ENCODE results near the gene SLC25A2.
"Not testable (repeated sequence)": the region's sequence is repeated elsewhere in the genome, so short reads cannot be mapped to it uniquely, and the experiment has no call there.

The SLC25A2 gene

DNA sequence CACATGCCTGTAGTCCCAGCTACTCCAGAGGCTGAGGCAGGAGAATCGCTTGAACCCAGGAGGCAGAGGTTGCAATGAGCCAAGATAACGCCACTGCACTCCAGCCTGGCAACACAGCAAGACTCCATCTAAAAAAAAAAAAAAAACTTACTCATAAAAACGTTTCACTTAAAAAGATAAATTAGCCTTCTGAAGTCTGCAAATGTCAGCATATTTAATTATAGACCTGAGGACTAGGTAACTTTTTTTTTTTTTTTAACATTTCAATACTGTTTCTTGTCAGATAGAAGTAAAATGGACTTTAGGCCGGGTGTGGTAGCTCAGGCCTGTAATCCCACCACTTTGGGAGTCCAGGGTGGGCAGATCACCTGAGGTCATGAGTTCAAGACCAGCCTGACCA lies 13.1 kb upstream of the SLC25A2 start:
- H3K9ac ChIP-seq (ENCODE audit: low read depth in 1 of 2, low read length in 2 of 2); H3K27me3 ChIP-seq (ENCODE audit: control insufficient read depth in 2 of 2, insufficient read depth in 2 of 2, low read length in 2 of 2); H3K4me3 ChIP-seq (ENCODE audit: low read length in 2 of 2); H3K27ac ChIP-seq (ENCODE audit: low read depth in 2 of 2, low read length in 2 of 2); H3K4me1 ChIP-seq (ENCODE audit: control insufficient read depth in 2 of 2, insufficient read depth in 2 of 2, low read length in 2 of 2): not testable (repeated sequence)
- Histone ChIP-seq H3K36me3 (ENCODE audit: control insufficient read depth in 2 of 2, insufficient read depth in 2 of 2, low read length in 2 of 2) (peaks cover 19 to 31% of the 10 kb centered on the region in 2 donors), H3K9me3 (ENCODE audit: control insufficient read depth in 2 of 2, low read length in 2 of 2) (peaks cover 50 to 57% of the 10 kb centered on the region in 2 donors)

DNA sequence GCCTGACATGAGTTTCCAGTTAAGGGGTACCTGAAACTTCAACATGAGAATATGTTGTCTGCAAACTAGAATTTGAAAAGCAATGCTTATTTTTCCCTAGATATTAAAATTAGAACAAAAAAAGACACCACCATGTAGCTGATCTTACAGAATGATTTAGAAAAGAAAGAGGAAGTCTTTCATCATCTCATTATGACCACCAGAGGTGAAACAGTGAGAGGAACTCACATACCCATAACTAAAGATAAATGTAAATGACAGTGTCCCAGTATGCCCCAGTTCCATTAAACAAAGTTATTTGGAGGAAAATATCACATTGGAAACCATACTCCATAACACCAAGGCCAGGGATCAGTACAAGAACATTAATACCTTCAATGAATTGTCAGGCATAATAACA lies 9.9 kb upstream of the SLC25A2 start:
- H3K9me3 ChIP-seq (ENCODE audit: control insufficient read depth in 2 of 2, low read length in 2 of 2) = peaks cover 45 to 50% of the 10 kb centered on the region in 2 donors
- H3K36me3 ChIP-seq (ENCODE audit: control insufficient read depth in 2 of 2, insufficient read depth in 2 of 2, low read length in 2 of 2) = peaks cover 12 to 22% of the 10 kb centered on the region in 2 donors
- H3K27me3 ChIP-seq (ENCODE audit: control insufficient read depth in 2 of 2, insufficient read depth in 2 of 2, low read length in 2 of 2) = no peaks in the 10 kb centered on the region
- H3K9ac ChIP-seq (ENCODE audit: low read depth in 1 of 2, low read length in 2 of 2) = no peak overlapping the region
- H3K4me1 ChIP-seq (ENCODE audit: control insufficient read depth in 2 of 2, insufficient read depth in 2 of 2, low read length in 2 of 2) = no peaks in the 10 kb centered on the region
- H3K27ac ChIP-seq (ENCODE audit: low read depth in 2 of 2, low read length in 2 of 2) = no peak overlapping the region
- H3K4me3 ChIP-seq (ENCODE audit: low read length in 2 of 2) = no peak overlapping the region

GRCh38 chr5:141306630-141307029 lies 2.8 kb upstream of the SLC25A2 start:
- Histone ChIP-seq H3K4me1 (ENCODE audit: control insufficient read depth in 2 of 2, insufficient read depth in 2 of 2, low read length in 2 of 2) (no peaks in the 10 kb centered on the region), H3K27me3 (ENCODE audit: control insufficient read depth in 2 of 2, insufficient read depth in 2 of 2, low read length in 2 of 2) (no peaks in the 10 kb centered on the region), H3K4me3 (ENCODE audit: low read length in 2 of 2) (no peak overlapping the region), H3K9me3 (ENCODE audit: control insufficient read depth in 2 of 2, low read length in 2 of 2) (peaks cover 35 to 42% of the 10 kb centered on the region in 2 donors), H3K9ac (ENCODE audit: low read depth in 1 of 2, low read length in 2 of 2) (no peak overlapping the region), H3K36me3 (ENCODE audit: control insufficient read depth in 2 of 2, insufficient read depth in 2 of 2, low read length in 2 of 2) (peaks cover 1 to 5% of the 10 kb centered on the region in 2 donors), H3K27ac (ENCODE audit: low read depth in 2 of 2, low read length in 2 of 2) (no peak overlapping the region)

GRCh38 chr5:141298376-141298775 lies 5.5 kb downstream of the SLC25A2 start:
- no peak overlapping the region for H3K9ac ChIP-seq (ENCODE audit: low read depth in 1 of 2, low read length in 2 of 2)
- peaks cover 2 to 4% of the 10 kb centered on the region in 2 donors for H3K36me3 ChIP-seq (ENCODE audit: control insufficient read depth in 2 of 2, insufficient read depth in 2 of 2, low read length in 2 of 2)
- no peak overlapping the region for H3K27ac ChIP-seq (ENCODE audit: low read depth in 2 of 2, low read length in 2 of 2)
- peaks cover 39 to 43% of the 10 kb centered on the region in 2 donors for H3K9me3 ChIP-seq (ENCODE audit: control insufficient read depth in 2 of 2, low read length in 2 of 2)
- no peak overlapping the region for H3K4me3 ChIP-seq (ENCODE audit: low read length in 2 of 2)
- H3K27me3 ChIP-seq (ENCODE audit: control insufficient read depth in 2 of 2, insufficient read depth in 2 of 2, low read length in 2 of 2) = no peaks in the 10 kb centered on the region
- no peaks in the 10 kb centered on the region for H3K4me1 ChIP-seq (ENCODE audit: control insufficient read depth in 2 of 2, insufficient read depth in 2 of 2, low read length in 2 of 2)

GRCh38 chr5:141272906-141273305 lies 30.9 kb downstream of the SLC25A2 start:
- Histone ChIP-seq H3K27me3 (ENCODE audit: control insufficient read depth in 2 of 2, insufficient read depth in 2 of 2, low read length in 2 of 2) (no peaks in the 10 kb centered on the region), H3K27ac (ENCODE audit: low read depth in 2 of 2, low read length in 2 of 2) (no peak overlapping the region), H3K9me3 (ENCODE audit: control insufficient read depth in 2 of 2, low read length in 2 of 2) (peaks cover 32 to 51% of the 10 kb centered on the region in 2 donors), H3K4me3 (ENCODE audit: low read length in 2 of 2) (no peak overlapping the region), H3K4me1 (ENCODE audit: control insufficient read depth in 2 of 2, insufficient read depth in 2 of 2, low read length in 2 of 2) (no peaks in the 10 kb centered on the region), H3K36me3 (ENCODE audit: control insufficient read depth in 2 of 2, insufficient read depth in 2 of 2, low read length in 2 of 2) (no peaks in the 10 kb centered on the region), H3K9ac (ENCODE audit: low read depth in 1 of 2, low read length in 2 of 2) (no peak overlapping the region)

GRCh38 chr5:141269195-141269594 lies 34.7 kb downstream of the SLC25A2 start:
- Histone ChIP-seq H3K9ac (ENCODE audit: low read depth in 1 of 2, low read length in 2 of 2) (no peak overlapping the region), H3K4me3 (ENCODE audit: low read length in 2 of 2) (no peak overlapping the region), H3K4me1 (ENCODE audit: control insufficient read depth in 2 of 2, insufficient read depth in 2 of 2, low read length in 2 of 2) (no peaks in the 10 kb centered on the region), H3K27me3 (ENCODE audit: control insufficient read depth in 2 of 2, insufficient read depth in 2 of 2, low read length in 2 of 2) (no peaks in the 10 kb centered on the region), H3K9me3 (ENCODE audit: control insufficient read depth in 2 of 2, low read length in 2 of 2) (peaks cover 37 to 63% of the 10 kb centered on the region in 2 donors), H3K36me3 (ENCODE audit: control insufficient read depth in 2 of 2, insufficient read depth in 2 of 2, low read length in 2 of 2) (no peaks in the 10 kb centered on the region), H3K27ac (ENCODE audit: low read depth in 2 of 2, low read length in 2 of 2) (no peak overlapping the region)

- Histone ChIP-seq H3K36me3 (ENCODE audit: control insufficient read depth in 2 of 2, insufficient read depth in 2 of 2, low read length in 2 of 2) (no peaks in the 10 kb centered on the region), H3K27me3 (ENCODE audit: control insufficient read depth in 2 of 2, insufficient read depth in 2 of 2, low read length in 2 of 2) (no peaks in the 10 kb centered on the region), H3K4me3 (ENCODE audit: low read length in 2 of 2) (no peak overlapping the region), H3K9me3 (ENCODE audit: control insufficient read depth in 2 of 2, low read length in 2 of 2) (peaks cover 59 to 68% of the 10 kb centered on the region in 2 donors), H3K4me1 (ENCODE audit: control insufficient read depth in 2 of 2, insufficient read depth in 2 of 2, low read length in 2 of 2) (no peaks in the 10 kb centered on the region), H3K9ac (ENCODE audit: low read depth in 1 of 2, low read length in 2 of 2) (no peak overlapping the region), H3K27ac (ENCODE audit: low read depth in 2 of 2, low read length in 2 of 2) (no peak overlapping the region)
Observed at GRCh38 chr5:141261238-141261546, 42.7 kb downstream of the SLC25A2 start.

DNA sequence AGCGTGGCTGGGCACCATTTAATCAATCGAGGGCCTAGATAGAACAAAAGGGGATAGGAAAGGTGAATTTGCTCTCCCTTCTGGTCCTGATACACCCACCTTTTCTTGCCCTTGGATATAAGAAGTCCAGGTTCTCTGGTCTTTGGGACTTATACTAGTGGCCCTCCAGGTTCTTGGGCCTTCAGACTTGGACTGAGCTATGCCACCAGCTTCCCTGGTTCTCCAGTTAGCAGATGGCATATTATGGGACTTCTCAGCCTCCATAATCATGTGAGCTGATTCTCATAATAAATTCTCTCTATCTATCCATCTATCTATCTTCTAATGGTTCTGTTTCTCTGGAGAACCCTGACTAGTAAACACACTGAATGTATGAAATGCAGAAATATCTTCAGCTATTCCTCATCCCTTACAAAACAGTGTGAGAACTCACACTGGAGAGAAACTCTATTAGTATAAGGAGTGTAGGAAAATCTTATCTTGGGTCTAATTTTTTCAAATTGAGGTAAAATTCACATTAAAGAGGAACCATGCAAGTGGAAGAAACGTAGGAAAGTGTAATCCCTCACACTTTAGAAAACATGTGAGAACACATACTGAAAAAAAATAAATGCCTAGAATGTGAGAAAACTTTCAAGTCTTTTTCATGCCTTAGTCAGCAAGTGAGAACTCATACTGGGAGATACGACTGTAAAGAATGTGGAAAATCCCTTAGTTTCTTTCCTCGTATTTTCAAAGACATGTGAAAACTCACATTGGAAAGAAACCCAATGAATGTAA lies 43.2 kb downstream of the SLC25A2 start:
- no peak overlapping the region for H3K9ac ChIP-seq (ENCODE audit: low read depth in 1 of 2, low read length in 2 of 2)
- no peaks in the 10 kb centered on the region for H3K36me3 ChIP-seq (ENCODE audit: control insufficient read depth in 2 of 2, insufficient read depth in 2 of 2, low read length in 2 of 2)
- H3K27me3 ChIP-seq (ENCODE audit: control insufficient read depth in 2 of 2, insufficient read depth in 2 of 2, low read length in 2 of 2) = no peaks in the 10 kb centered on the region
- H3K4me3 ChIP-seq (ENCODE audit: low read length in 2 of 2) = no peak overlapping the region
- no peaks in the 10 kb centered on the region for H3K4me1 ChIP-seq (ENCODE audit: control insufficient read depth in 2 of 2, insufficient read depth in 2 of 2, low read length in 2 of 2)
- no peak overlapping the region for H3K27ac ChIP-seq (ENCODE audit: low read depth in 2 of 2, low read length in 2 of 2)
- H3K9me3 ChIP-seq (ENCODE audit: control insufficient read depth in 2 of 2, low read length in 2 of 2) = peaks cover 55 to 67% of the 10 kb centered on the region in 2 donors

- Histone ChIP-seq H3K27me3 (ENCODE audit: control insufficient read depth in 2 of 2, insufficient read depth in 2 of 2, low read length in 2 of 2) (no peaks in the 10 kb centered on the region), H3K4me1 (ENCODE audit: control insufficient read depth in 2 of 2, insufficient read depth in 2 of 2, low read length in 2 of 2) (no peaks in the 10 kb centered on the region), H3K9me3 (ENCODE audit: control insufficient read depth in 2 of 2, low read length in 2 of 2) (peaks cover 57 to 61% of the 10 kb centered on the region in 2 donors), H3K27ac (ENCODE audit: low read depth in 2 of 2, low read length in 2 of 2) (no peak overlapping the region), H3K4me3 (ENCODE audit: low read length in 2 of 2) (peak overlapping the region in 1 of 2 donors; percentile 2), H3K36me3 (ENCODE audit: control insufficient read depth in 2 of 2, insufficient read depth in 2 of 2, low read length in 2 of 2) (no peaks in the 10 kb centered on the region), H3K9ac (ENCODE audit: low read depth in 1 of 2, low read length in 2 of 2) (no peak overlapping the region)
Observed at GRCh38 chr5:141258948-141259347, 44.9 kb downstream of the SLC25A2 start.

- Histone ChIP-seq H3K36me3 (ENCODE audit: control insufficient read depth in 2 of 2, insufficient read depth in 2 of 2, low read length in 2 of 2) (no peaks in the 10 kb centered on the region), H3K4me1 (ENCODE audit: control insufficient read depth in 2 of 2, insufficient read depth in 2 of 2, low read length in 2 of 2) (no peaks in the 10 kb centered on the region), H3K9ac (ENCODE audit: low read depth in 1 of 2, low read length in 2 of 2) (no peak overlapping the region), H3K9me3 (ENCODE audit: control insufficient read depth in 2 of 2, low read length in 2 of 2) (peaks cover 60 to 62% of the 10 kb centered on the region in 2 donors), H3K27me3 (ENCODE audit: control insufficient read depth in 2 of 2, insufficient read depth in 2 of 2, low read length in 2 of 2) (no peaks in the 10 kb centered on the region), H3K4me3 (ENCODE audit: low read length in 2 of 2) (no peak overlapping the region), H3K27ac (ENCODE audit: low read depth in 2 of 2, low read length in 2 of 2) (no peak overlapping the region)
Observed at GRCh38 chr5:141258464-141258863, 45.4 kb downstream of the SLC25A2 start.
